Endothelial cell of umbilical vein (primary cell): ENCODE results near the gene KDM4C. TPM values are rescaled to one million over a fixed set of nuclear protein-coding genes. Genes with fewer than 3 reads are reported as not detected.

Experiments
- BruUV-seq: library from RNA; stranded (reverse); fragments of 400-500 nt; replicated peaks from 2 replicates; lab custom pipeline; 2021; lab: Mats Ljungman, UMichigan
- CTCF ChIA-PET: fragments of 300-600, 350-600 bp; sonication (Branson Sonifier 250); formaldehyde crosslinking; loops from one replicate; lab custom pipeline; 2021; ENCODE audit warnings: antibody characterized with exemption, inconsistent platforms; lab: Charles Lee
- POLR2A ChIA-PET: fragments of 300-600, 350-600 bp; sonication (Branson Sonifier 250); formaldehyde crosslinking; loops from one replicate; lab custom pipeline; 2021; ENCODE audit warnings: antibody characterized with exemption, inconsistent platforms; lab: Charles Lee
- DNase-seq: peaks from one replicate; pipeline ENCODE4 v3.0.0-alpha.2; 2011; ENCODE audit warnings: low read depth, low spot score
- FAIRE-seq: peaks from 2 replicates; lab custom pipeline; 2011; peaks lifted over from hg19 to GRCh38; lab: Jason Lieb, UNC
- H2AFZ ChIP-seq: 2 replicates; pipeline ENCODE4 v1.6.0; 2012; ENCODE audit warnings: low read depth, low read length, control low read depth, inconsistent platforms
- H3K27ac ChIP-seq: 2 replicates; pipeline ENCODE4 v1.5.1; 2011; ENCODE audit warnings: low read depth, mild to moderate bottlenecking, control low read depth, low read length, moderate library complexity; ENCODE audit not compliant: insufficient read depth
- H3K27me3 ChIP-seq, 2 experiments: 2 replicates each; pipeline versions ENCODE4 v1.6.0 to v1.6.1; 2011; ENCODE audit warnings: low read length in 2 of 2, mixed read lengths in 1 of 2; ENCODE audit not compliant: control insufficient read depth in 2 of 2, insufficient read depth in 2 of 2
- H3K36me3 ChIP-seq, 2 experiments: 2 replicates in 1 of 2; 3 replicates in 1 of 2; pipeline ENCODE4 v1.5.1; 2011; ENCODE audit warnings: low read length in 2 of 2, mild to moderate bottlenecking in 1 of 2, moderate library complexity in 1 of 2; ENCODE audit not compliant: control insufficient read depth in 2 of 2, insufficient read depth in 2 of 2; ENCODE audit errors: extremely low read depth in 1 of 2
- H3K4me1 ChIP-seq: 3 replicates; pipeline ENCODE4 v1.5.1; 2011; ENCODE audit warnings: mild to moderate bottlenecking, low read length; ENCODE audit not compliant: control insufficient read depth, insufficient read depth; ENCODE audit errors: extremely low read depth
- H3K4me2 ChIP-seq: 2 replicates; pipeline ENCODE4 v1.6.1; 2011; ENCODE audit warnings: low read length, control low read depth, mixed read lengths; ENCODE audit not compliant: insufficient read depth
- H3K4me3 ChIP-seq, 3 experiments: fragments of 200-600 bp in 1 of 3; sonication (generic), shearing (Covaris generic) in 1 of 3; replicated peaks in 1 of 3; 2 replicates each; pipeline ENCODE4 v1.5.1; 2011 to 2016; ENCODE audit warnings: control low read depth in 3 of 3, low read length in 3 of 3, mild to moderate bottlenecking in 2 of 3, inconsistent platforms in 1 of 3, low read depth in 1 of 3, moderate library complexity in 1 of 3; ENCODE audit not compliant: insufficient read depth in 1 of 3
- H3K79me2 ChIP-seq: 2 replicates; pipeline ENCODE4 v1.6.0; 2012; ENCODE audit warnings: low read length, inconsistent platforms; ENCODE audit not compliant: control insufficient read depth, insufficient read depth
- H3K9ac ChIP-seq: replicated peaks from 2 replicates; pipeline ENCODE3; 2011; ENCODE audit warnings: low read length, control low read depth; ENCODE audit not compliant: insufficient read depth; ENCODE audit errors: extremely low read depth
- H3K9me1 ChIP-seq: replicated peaks from 3 replicates; pipeline ENCODE4 v1.6.0; 2011; ENCODE audit warnings: mild to moderate bottlenecking, low read length; ENCODE audit not compliant: control insufficient read depth, insufficient read depth; ENCODE audit errors: extremely low read depth
- H3K9me3 ChIP-seq: replicated peaks from 2 replicates; pipeline ENCODE4 v1.5.1; 2012; ENCODE audit warnings: low read length, inconsistent platforms; ENCODE audit not compliant: control insufficient read depth, insufficient read depth
- H4K20me1 ChIP-seq: replicated peaks from 2 replicates; pipeline ENCODE3; 2011; ENCODE audit warnings: mild to moderate bottlenecking, low read length; ENCODE audit not compliant: control insufficient read depth, insufficient read depth; ENCODE audit errors: extremely low read depth
- CTCF ChIP-seq, 2 donors: IDR thresholded peaks; 1 replicate in 1 of 2; 2 replicates in 1 of 2; pipeline ENCODE4 v1.5.1; 2011; ENCODE audit warnings: low read length in 2 of 2, mild to moderate bottlenecking in 2 of 2, moderate library complexity in 2 of 2, control low read depth in 1 of 2, inconsistent platforms in 1 of 2, low read depth in 1 of 2; ENCODE audit not compliant: insufficient read depth in 1 of 2; ENCODE audit errors: extremely low read depth in 1 of 2
- EZH2 ChIP-seq: IDR thresholded peaks from 2 replicates; pipeline ENCODE4 v1.6.1; 2012; ENCODE audit warnings: borderline replicate concordance, low read depth, mild to moderate bottlenecking, moderate library complexity, low read length, inconsistent platforms; ENCODE audit not compliant: severe bottlenecking
- FOS ChIP-seq: IDR thresholded peaks from 2 replicates; pipeline ENCODE4 v1.6.1; 2011; ENCODE audit warnings: mild to moderate bottlenecking, low read length, moderate library complexity, borderline replicate concordance; ENCODE audit not compliant: insufficient read depth
- GATA2 ChIP-seq: IDR thresholded peaks from 2 replicates; pipeline ENCODE4 v1.7.0; 2011; ENCODE audit warnings: low read depth, mild to moderate bottlenecking, moderate library complexity, mixed read lengths, low read length; ENCODE audit not compliant: insufficient read length, insufficient read depth
- JUN ChIP-seq: IDR thresholded peaks from 2 replicates; pipeline ENCODE4 v1.6.1; 2011; ENCODE audit warnings: borderline replicate concordance, low read depth; ENCODE audit not compliant: insufficient read length, insufficient read depth
- MYC ChIP-seq: IDR thresholded peaks from one replicate; pipeline ENCODE4 v1.6.1; 2011; ENCODE audit warnings: mild to moderate bottlenecking, low read depth, low read length
- POLR2A ChIP-seq: IDR thresholded peaks from 2 replicates; pipeline ENCODE4 v1.6.1; 2012; ENCODE audit warnings: low read depth, mild to moderate bottlenecking, control low read depth, low read length
- POLR2AphosphoS5 ChIP-seq: IDR thresholded peaks from 2 replicates; pipeline ENCODE4 v1.6.1; 2012; ENCODE audit warnings: low read depth, mild to moderate bottlenecking, control low read depth, low read length, moderate library complexity; ENCODE audit not compliant: insufficient read depth
- dilution Hi-C: fragments of 300-500 bp; cut with MboI; formaldehyde crosslinking; loops from one replicate; pipeline ENCODE4 v1.15.0; 2019; ENCODE audit warnings: low sequenced_read_pairs; ENCODE audit not compliant: extremely low pct_ligation_motif_present
- intact Hi-C: fragments of 100-400 bp; cut with micrococcal nuclease; formaldehyde crosslinking; loops from one replicate; pipeline ENCODE4 v1.10.0; 2022
- polyA plus RNA-seq, 4 experiments: library from polyadenylated mRNA; depleted of rRNA in 3 of 4; stranded (reverse) in 3 of 4; unstranded in 1 of 4; fragments of >200 nt; gene quantifications; 2 replicates each; pipeline versions ENCODE4 v1.2.1 to v1.2.3, GENCODE V29; 2011 to 2012; ENCODE audit warnings: missing spikeins in 1 of 4
- total RNA-seq: library from RNA; stranded (reverse); gene quantifications from 2 replicates; pipeline ENCODE4 v1.2.3, GENCODE V29; 2021
- TF ChIP-seq, protein P1 (sequence below): IDR thresholded peaks from 2 replicates; pipeline ENCODE4 v1.6.1; 2011; ENCODE audit not compliant: insufficient read depth, insufficient read length

KDM4C gene
- total and polyA plus RNA-seq, 2 donors (not counting 3 experiments of a cell fraction or from before 2014, with no cell fraction given): 5.4 to 15.0 TPM

DNA sequence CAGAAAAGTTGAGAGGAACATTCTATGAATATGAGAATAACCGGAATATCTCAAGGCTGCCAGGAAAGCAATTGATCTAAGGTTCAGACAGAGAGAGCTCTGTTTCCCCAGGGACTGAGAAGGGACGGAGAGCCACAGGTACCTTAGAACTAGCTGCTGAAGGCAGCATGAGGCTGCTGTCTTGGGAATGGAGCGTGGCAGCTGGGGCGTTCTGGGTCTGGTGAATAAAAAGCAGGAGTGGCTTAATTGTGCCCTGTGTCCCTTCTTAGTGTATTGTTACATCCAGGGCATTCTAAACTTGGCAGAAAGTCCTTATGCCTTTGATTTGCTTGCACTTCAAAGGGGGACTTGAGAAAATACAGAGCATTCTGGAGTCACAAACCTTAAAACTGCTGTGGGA is 434.5 kb downstream of the KDM4C start:
- H3K79me2 ChIP-seq: no peaks in the 10 kb centered on the region
- dilution Hi-C loops (no loop called here), intact Hi-C loops (no loop called here)
- H2AFZ ChIP-seq: no peak overlapping the region
- no peaks in the 10 kb centered on the region for H3K4me1 ChIP-seq
- peaks cover 2 to 3% of the 10 kb centered on the region in 2 experiments for H3K27me3 ChIP-seq
- no peak for DNase-seq
- no peaks in the 10 kb centered on the region for H3K36me3 ChIP-seq
- H3K9me3 ChIP-seq: no peaks in the 10 kb centered on the region
- ChIA-PET CTCF (interaction anchor here (1.2 to 1.6 kb wide), 2 partner anchors 10 to 139 kb away, joined by 3 to 6 read pairs; no protein-coding TSS in a partner anchor), POLR2A (no interaction called here)
- no peak overlapping the region for H3K4me2 ChIP-seq
- no peak for FAIRE-seq
- TF ChIP-seq, protein P1, sequence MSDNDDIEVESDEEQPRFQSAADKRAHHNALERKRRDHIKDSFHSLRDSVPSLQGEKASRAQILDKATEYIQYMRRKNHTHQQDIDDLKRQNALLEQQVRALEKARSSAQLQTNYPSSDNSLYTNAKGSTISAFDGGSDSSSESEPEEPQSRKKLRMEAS: no peak
- TF ChIP-seq MYC (no peak), FOS (no peak), CTCF (IDR thresholded peaks at IDR 0.05; ENCODE audit: extremely low read depth in 1 of 2, insufficient read depth in 1 of 2, low read depth in 1 of 2, low read length in 2 of 2) (no peak), EZH2 (no peak), POLR2A (no peak), GATA2 (no peak), JUN (no peak), POLR2AphosphoS5 (no peak)
- BruUV-seq: no TSS peak
- H3K27ac ChIP-seq: no peak overlapping the region
- no peaks in the 10 kb centered on the region for H4K20me1 ChIP-seq
- no peaks in the 10 kb centered on the region for H3K9me1 ChIP-seq
- H3K4me3 ChIP-seq: no peak overlapping the region
- no peak overlapping the region for H3K9ac ChIP-seq
